ENCODE data around the gene PLSCR1. TPM values are rescaled to one million over a fixed set of nuclear protein-coding genes. Genes with fewer than 3 reads are reported as not detected.

Gene PLSCR1
- total RNA-seq, 1 donor from 2014 or later, result 12.0 TPM

DNA sequence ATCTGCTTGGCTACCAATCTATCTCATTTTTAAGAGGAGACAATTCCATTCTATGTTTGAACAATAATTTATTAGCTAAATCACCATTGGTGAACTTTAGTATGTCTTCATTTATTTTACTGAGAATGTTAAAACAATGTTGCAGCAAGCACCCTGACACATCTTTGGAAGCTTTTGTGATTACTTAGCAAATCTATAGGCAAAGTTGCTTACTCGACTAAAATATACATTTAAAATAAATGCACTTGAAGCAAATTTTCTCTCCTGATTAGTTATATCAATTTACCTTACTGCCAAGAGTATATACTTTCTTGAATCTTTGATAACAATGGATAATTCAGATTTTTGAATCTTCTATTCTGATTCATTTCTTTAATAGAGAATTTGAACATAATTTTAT lies 29.8 kb upstream of the PLSCR1 start:
- no peaks in the 10 kb centered on the region for H3K36me3 ChIP-seq (ENCODE audit: control insufficient read depth in 3 of 3, insufficient read depth in 3 of 3, low read length in 3 of 3)
- no peaks in the 10 kb centered on the region for H3K4me1 ChIP-seq (ENCODE audit: control insufficient read depth in 3 of 3, insufficient read depth in 3 of 3, low read length in 3 of 3)
- no peak overlapping the region for H3K4me3 ChIP-seq (ENCODE audit: low read length in 3 of 3)
- H3K27me3 ChIP-seq (ENCODE audit: control insufficient read depth in 3 of 3, insufficient read depth in 3 of 3, low read length in 3 of 3), result no peaks in the 10 kb centered on the region
- H3K9me3 ChIP-seq (ENCODE audit: control insufficient read depth in 3 of 3, low read length in 3 of 3), result no peaks in the 10 kb centered on the region
- no peak overlapping the region for H3K9ac ChIP-seq (ENCODE audit: low read depth in 1 of 3, low read length in 3 of 3)
- no peak overlapping the region for H3K27ac ChIP-seq (ENCODE audit: low read depth, low read length)

DNA sequence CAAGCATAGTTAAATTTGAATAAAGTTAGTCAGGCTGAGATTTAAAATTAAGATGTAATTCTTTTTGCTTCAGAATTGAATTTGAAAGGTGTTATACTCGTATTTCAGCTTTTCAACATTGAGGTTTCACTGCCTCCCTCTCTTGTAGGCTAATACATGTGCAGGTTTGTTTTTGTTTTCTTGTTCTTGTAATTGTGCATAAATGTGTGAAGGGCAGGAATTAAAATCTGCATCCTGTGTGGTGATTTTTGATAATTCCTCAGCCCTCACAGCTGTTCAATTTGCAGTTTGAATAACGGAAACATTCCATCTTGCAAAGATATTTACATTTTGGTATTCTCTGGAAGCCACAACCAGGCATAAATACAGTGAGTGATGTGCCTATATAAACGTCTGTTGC lies 24.9 kb upstream of the PLSCR1 start:
- Histone ChIP-seq H3K27ac (ENCODE audit: low read depth, low read length) (no peak overlapping the region), H3K27me3 (ENCODE audit: control insufficient read depth in 3 of 3, insufficient read depth in 3 of 3, low read length in 3 of 3) (no peaks in the 10 kb centered on the region), H3K9me3 (ENCODE audit: control insufficient read depth in 3 of 3, low read length in 3 of 3) (no peaks in the 10 kb centered on the region), H3K4me1 (ENCODE audit: control insufficient read depth in 3 of 3, insufficient read depth in 3 of 3, low read length in 3 of 3) (no peaks in the 10 kb centered on the region), H3K9ac (ENCODE audit: low read depth in 1 of 3, low read length in 3 of 3) (no peak overlapping the region), H3K36me3 (ENCODE audit: control insufficient read depth in 3 of 3, insufficient read depth in 3 of 3, low read length in 3 of 3) (no peaks in the 10 kb centered on the region), H3K4me3 (ENCODE audit: low read length in 3 of 3) (no peak overlapping the region)

DNA sequence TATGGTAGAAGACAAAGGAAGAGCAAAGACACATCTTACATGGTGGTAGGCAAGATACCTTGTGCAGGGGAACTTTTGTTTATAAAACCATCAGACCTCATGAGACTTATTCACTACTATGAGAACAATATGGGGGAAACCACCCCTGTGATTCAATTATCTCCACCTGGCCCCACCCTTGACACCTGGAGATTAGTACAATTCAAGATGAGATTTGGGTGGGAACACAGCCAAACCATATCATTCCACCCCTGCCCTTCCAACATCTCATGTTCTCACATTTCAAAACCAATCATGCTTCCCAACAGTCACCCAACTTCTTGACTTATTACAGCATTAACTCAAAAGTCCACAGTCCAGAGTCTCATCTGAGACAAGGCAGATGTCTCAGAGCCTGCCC lies 21.7 kb upstream of the PLSCR1 start:
- Histone ChIP-seq H3K27ac (ENCODE audit: low read depth, low read length) (no peak overlapping the region), H3K9ac (ENCODE audit: low read depth in 1 of 3, low read length in 3 of 3) (no peak overlapping the region), H3K9me3 (ENCODE audit: control insufficient read depth in 3 of 3, low read length in 3 of 3) (no peaks in the 10 kb centered on the region), H3K27me3 (ENCODE audit: control insufficient read depth in 3 of 3, insufficient read depth in 3 of 3, low read length in 3 of 3) (no peaks in the 10 kb centered on the region), H3K4me3 (ENCODE audit: low read length in 3 of 3) (no peak overlapping the region), H3K4me1 (ENCODE audit: control insufficient read depth in 3 of 3, insufficient read depth in 3 of 3, low read length in 3 of 3) (no peaks in the 10 kb centered on the region), H3K36me3 (ENCODE audit: control insufficient read depth in 3 of 3, insufficient read depth in 3 of 3, low read length in 3 of 3) (no peaks in the 10 kb centered on the region)

DNA sequence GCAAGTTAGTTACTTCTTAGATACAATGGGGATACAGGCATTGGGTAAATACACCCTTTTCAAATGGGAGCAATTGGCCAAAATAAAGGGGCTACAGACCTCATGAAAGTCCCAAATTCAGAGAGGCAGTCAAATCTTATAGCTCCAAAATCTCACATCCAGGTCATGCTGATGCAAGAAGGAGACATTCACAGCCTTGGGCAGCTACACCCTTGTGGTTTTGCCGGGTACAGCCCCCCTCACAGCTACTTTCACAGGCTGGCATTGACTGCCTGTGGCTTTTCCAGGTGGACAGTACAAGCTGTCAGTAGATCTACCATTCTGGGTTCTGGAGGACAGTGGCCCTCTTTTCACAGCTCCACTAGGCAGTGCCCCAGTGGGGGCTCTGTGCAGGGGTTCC lies 17.5 kb upstream of the PLSCR1 start:
- no peaks in the 10 kb centered on the region for H3K27me3 ChIP-seq (ENCODE audit: control insufficient read depth in 3 of 3, insufficient read depth in 3 of 3, low read length in 3 of 3)
- no peaks in the 10 kb centered on the region for H3K9me3 ChIP-seq (ENCODE audit: control insufficient read depth in 3 of 3, low read length in 3 of 3)
- no peak overlapping the region for H3K27ac ChIP-seq (ENCODE audit: low read depth, low read length)
- no peaks in the 10 kb centered on the region for H3K4me1 ChIP-seq (ENCODE audit: control insufficient read depth in 3 of 3, insufficient read depth in 3 of 3, low read length in 3 of 3)
- H3K4me3 ChIP-seq (ENCODE audit: low read length in 3 of 3), result no peak overlapping the region
- no peak overlapping the region for H3K9ac ChIP-seq (ENCODE audit: low read depth in 1 of 3, low read length in 3 of 3)
- no peaks in the 10 kb centered on the region for H3K36me3 ChIP-seq (ENCODE audit: control insufficient read depth in 3 of 3, insufficient read depth in 3 of 3, low read length in 3 of 3)

DNA sequence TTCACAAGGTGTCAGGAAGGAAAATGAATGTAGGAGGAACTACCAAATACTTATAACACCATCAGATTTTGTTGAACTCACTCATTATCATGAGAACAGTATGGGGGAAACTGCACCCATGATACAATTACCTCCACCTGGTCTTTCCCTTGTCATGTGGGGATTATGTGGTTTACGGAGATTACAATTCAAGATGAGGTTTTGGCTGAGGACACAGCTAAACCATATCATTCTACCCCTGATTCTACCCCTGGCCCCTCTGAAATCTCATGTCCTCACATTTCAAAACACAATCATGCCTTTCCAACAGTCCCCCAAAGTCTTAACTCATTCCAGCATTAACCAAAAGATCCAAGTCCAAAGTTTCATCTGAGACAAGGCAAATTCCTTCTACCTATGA lies 17.1 kb upstream of the PLSCR1 start:
- Histone ChIP-seq H3K27me3 (ENCODE audit: control insufficient read depth in 3 of 3, insufficient read depth in 3 of 3, low read length in 3 of 3) (no peaks in the 10 kb centered on the region), H3K27ac (ENCODE audit: low read depth, low read length) (no peak overlapping the region), H3K4me1 (ENCODE audit: control insufficient read depth in 3 of 3, insufficient read depth in 3 of 3, low read length in 3 of 3) (no peaks in the 10 kb centered on the region), H3K9ac (ENCODE audit: low read depth in 1 of 3, low read length in 3 of 3) (no peak overlapping the region), H3K9me3 (ENCODE audit: control insufficient read depth in 3 of 3, low read length in 3 of 3) (no peaks in the 10 kb centered on the region), H3K36me3 (ENCODE audit: control insufficient read depth in 3 of 3, insufficient read depth in 3 of 3, low read length in 3 of 3) (no peaks in the 10 kb centered on the region), H3K4me3 (ENCODE audit: low read length in 3 of 3) (no peak overlapping the region)

DNA sequence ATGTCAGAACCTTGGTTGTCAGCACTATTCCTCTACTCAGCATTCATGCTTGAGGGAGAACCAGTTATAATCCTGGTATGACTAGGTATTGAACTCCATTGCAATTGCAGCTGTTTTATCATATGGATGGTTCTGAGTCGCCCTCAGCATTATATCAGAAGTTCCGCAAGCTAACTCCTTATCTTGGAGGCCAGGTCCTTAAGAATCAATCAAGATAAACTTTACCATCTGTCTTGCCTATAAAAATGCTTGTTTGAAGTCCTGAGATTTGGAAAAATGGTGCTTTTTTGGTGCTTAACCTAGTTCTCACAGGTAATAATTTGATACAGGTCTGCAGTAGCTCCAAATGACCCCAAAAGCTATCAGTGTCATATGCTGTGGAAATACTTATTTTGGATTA lies 16.3 kb upstream of the PLSCR1 start:
- Histone ChIP-seq H3K27me3 (ENCODE audit: control insufficient read depth in 3 of 3, insufficient read depth in 3 of 3, low read length in 3 of 3) (no peaks in the 10 kb centered on the region), H3K36me3 (ENCODE audit: control insufficient read depth in 3 of 3, insufficient read depth in 3 of 3, low read length in 3 of 3) (no peaks in the 10 kb centered on the region)

DNA sequence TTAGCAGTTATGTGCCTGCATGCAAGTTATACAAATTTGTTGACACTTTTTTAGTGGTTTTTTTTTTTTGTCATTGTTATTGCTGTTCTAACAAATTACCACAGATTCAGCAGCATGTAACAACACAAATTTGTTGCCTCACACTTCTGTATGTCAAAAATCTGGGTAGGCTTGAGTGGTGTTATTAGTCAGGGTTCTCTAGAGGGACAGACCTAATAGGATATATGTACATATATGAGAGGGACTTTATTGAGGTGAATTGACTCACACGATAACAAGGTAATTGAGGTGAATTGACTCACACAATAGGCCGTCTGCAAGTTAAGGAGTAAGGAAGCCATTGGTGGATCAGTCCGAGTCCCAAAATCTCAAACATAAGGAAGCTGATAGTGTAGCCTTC lies 15.0 kb upstream of the PLSCR1 start:
- H3K4me3 ChIP-seq (ENCODE audit: low read length in 3 of 3), result no peak overlapping the region
- no peaks in the 10 kb centered on the region for H3K4me1 ChIP-seq (ENCODE audit: control insufficient read depth in 3 of 3, insufficient read depth in 3 of 3, low read length in 3 of 3)
- H3K27ac ChIP-seq (ENCODE audit: low read depth, low read length), result no peak overlapping the region
- no peak overlapping the region for H3K9ac ChIP-seq (ENCODE audit: low read depth in 1 of 3, low read length in 3 of 3)
- H3K9me3 ChIP-seq (ENCODE audit: control insufficient read depth in 3 of 3, low read length in 3 of 3), result no peaks in the 10 kb centered on the region
- H3K36me3 ChIP-seq (ENCODE audit: control insufficient read depth in 3 of 3, insufficient read depth in 3 of 3, low read length in 3 of 3), result no peaks in the 10 kb centered on the region
- no peaks in the 10 kb centered on the region for H3K27me3 ChIP-seq (ENCODE audit: control insufficient read depth in 3 of 3, insufficient read depth in 3 of 3, low read length in 3 of 3)

More for the DNA sequence above, 16.3 kb upstream of the PLSCR1 start:
- Histone ChIP-seq H3K4me3 (ENCODE audit: low read length in 3 of 3) (no peak overlapping the region), H3K4me1 (ENCODE audit: control insufficient read depth in 3 of 3, insufficient read depth in 3 of 3, low read length in 3 of 3) (no peaks in the 10 kb centered on the region), H3K9ac (ENCODE audit: low read depth in 1 of 3, low read length in 3 of 3) (no peak overlapping the region), H3K27ac (ENCODE audit: low read depth, low read length) (no peak overlapping the region), H3K9me3 (ENCODE audit: control insufficient read depth in 3 of 3, low read length in 3 of 3) (no peaks in the 10 kb centered on the region)

DNA sequence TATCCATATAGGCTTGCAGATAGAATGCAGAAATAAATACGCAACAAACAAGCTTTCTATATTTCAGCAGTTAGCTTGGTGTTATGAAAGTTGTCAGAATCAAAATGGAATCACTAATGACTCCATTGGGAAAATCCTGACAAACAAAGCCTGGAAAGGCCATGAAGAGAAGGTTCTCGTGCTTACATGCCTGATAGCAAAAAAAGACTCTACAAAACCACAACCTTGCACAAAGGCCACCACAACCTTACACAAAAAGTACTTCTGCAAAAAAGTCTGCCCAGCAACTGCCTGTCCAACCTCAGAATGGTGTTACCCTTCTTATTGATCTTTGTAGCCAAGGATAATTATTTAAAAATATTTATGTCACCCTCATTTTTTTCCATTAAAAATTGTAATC lies 14.4 kb upstream of the PLSCR1 start:
- Histone ChIP-seq H3K9me3 (ENCODE audit: control insufficient read depth in 3 of 3, low read length in 3 of 3) (no peaks in the 10 kb centered on the region), H3K36me3 (ENCODE audit: control insufficient read depth in 3 of 3, insufficient read depth in 3 of 3, low read length in 3 of 3) (no peaks in the 10 kb centered on the region), H3K27ac (ENCODE audit: low read depth, low read length) (no peak overlapping the region), H3K9ac (ENCODE audit: low read depth in 1 of 3, low read length in 3 of 3) (no peak overlapping the region), H3K27me3 (ENCODE audit: control insufficient read depth in 3 of 3, insufficient read depth in 3 of 3, low read length in 3 of 3) (no peaks in the 10 kb centered on the region), H3K4me3 (ENCODE audit: low read length in 3 of 3) (no peak overlapping the region), H3K4me1 (ENCODE audit: control insufficient read depth in 3 of 3, insufficient read depth in 3 of 3, low read length in 3 of 3) (no peaks in the 10 kb centered on the region)

DNA sequence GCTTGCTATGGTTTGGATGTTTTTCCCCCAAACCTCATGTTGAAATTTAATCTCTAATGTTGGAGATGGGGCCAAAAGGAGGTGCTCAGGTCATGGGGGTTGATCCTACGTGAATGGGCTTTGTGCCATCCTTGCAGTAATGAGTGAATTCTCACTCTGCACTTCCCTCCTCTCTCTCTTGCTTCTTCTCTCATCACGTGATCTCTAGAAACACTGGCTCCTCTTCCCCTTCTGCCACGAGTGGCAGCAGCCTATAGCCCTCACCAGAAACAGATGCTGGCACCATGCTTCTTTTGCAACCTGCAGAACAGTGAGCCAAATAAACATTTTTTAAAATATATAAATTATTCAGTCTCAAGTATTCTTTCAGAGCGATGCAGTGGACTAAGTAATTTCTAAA lies 13.3 kb upstream of the PLSCR1 start:
- Histone ChIP-seq H3K36me3 (ENCODE audit: control insufficient read depth in 3 of 3, insufficient read depth in 3 of 3, low read length in 3 of 3) (no peaks in the 10 kb centered on the region), H3K9me3 (ENCODE audit: control insufficient read depth in 3 of 3, low read length in 3 of 3) (no peaks in the 10 kb centered on the region), H3K4me3 (ENCODE audit: low read length in 3 of 3) (no peak overlapping the region), H3K27ac (ENCODE audit: low read depth, low read length) (no peak overlapping the region), H3K4me1 (ENCODE audit: control insufficient read depth in 3 of 3, insufficient read depth in 3 of 3, low read length in 3 of 3) (no peaks in the 10 kb centered on the region), H3K27me3 (ENCODE audit: control insufficient read depth in 3 of 3, insufficient read depth in 3 of 3, low read length in 3 of 3) (no peaks in the 10 kb centered on the region), H3K9ac (ENCODE audit: low read depth in 1 of 3, low read length in 3 of 3) (no peak overlapping the region)

DNA sequence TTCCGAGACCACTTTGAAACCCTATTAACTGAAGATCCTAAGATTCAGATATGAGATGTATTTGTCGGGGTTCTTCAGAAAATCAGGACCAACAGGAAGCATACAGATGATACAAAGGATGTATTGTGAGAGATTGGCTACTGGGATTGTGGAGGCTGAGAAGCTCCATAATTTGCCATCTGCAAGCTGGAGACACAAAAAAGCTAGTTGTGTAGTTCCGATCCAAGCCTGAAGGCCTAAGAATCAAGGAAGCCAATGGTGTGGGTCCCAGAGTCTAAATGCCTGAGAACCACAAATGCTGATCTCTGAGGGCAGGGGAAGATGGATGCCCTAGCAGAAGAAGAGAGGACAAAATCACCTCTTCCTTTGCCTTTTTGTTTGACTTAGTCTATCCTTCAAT lies 10.9 kb upstream of the PLSCR1 start:
- H3K36me3 ChIP-seq (ENCODE audit: control insufficient read depth in 3 of 3, insufficient read depth in 3 of 3, low read length in 3 of 3), result no peaks in the 10 kb centered on the region
- no peaks in the 10 kb centered on the region for H3K9me3 ChIP-seq (ENCODE audit: control insufficient read depth in 3 of 3, low read length in 3 of 3)
- H3K9ac ChIP-seq (ENCODE audit: low read depth in 1 of 3, low read length in 3 of 3), result no peak overlapping the region
- no peak overlapping the region for H3K4me3 ChIP-seq (ENCODE audit: low read length in 3 of 3)
- no peaks in the 10 kb centered on the region for H3K27me3 ChIP-seq (ENCODE audit: control insufficient read depth in 3 of 3, insufficient read depth in 3 of 3, low read length in 3 of 3)
- no peaks in the 10 kb centered on the region for H3K4me1 ChIP-seq (ENCODE audit: control insufficient read depth in 3 of 3, insufficient read depth in 3 of 3, low read length in 3 of 3)
- H3K27ac ChIP-seq (ENCODE audit: low read depth, low read length), result no peak overlapping the region

DNA sequence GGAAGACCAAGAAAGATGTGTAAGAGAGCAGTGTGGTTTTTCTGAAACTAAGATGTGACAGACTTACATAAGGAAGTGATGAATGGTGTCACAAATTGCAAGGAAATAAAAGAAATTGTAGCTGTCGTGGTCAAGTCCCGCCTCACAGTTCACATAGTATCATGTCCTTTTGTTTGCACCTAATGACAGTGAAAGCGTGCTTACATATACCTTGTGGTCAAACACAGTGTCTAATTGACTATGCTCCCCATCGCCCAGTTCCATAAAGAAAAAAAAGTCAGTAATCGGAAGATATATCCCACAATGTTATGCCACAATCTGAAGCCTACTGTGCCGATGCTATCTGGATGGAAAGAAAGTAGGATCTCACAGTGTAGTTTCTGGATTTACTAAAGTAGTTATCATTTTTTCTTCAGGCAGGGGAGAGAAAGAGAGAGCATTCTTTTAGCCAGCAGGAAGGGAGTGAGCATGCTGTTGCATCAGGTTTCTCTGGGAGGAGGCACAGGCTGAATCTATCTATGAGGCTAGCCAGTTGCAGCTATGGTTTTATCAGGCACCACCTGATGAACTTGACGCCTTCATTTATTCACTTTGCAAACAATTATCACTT lies 9.8 kb upstream of the PLSCR1 start:
- no peaks in the 10 kb centered on the region for H3K9me3 ChIP-seq (ENCODE audit: control insufficient read depth in 3 of 3, low read length in 3 of 3)
- H3K9ac ChIP-seq (ENCODE audit: low read depth in 1 of 3, low read length in 3 of 3), result no peak overlapping the region
- H3K4me3 ChIP-seq (ENCODE audit: low read length in 3 of 3), result no peak overlapping the region
- H3K4me1 ChIP-seq (ENCODE audit: control insufficient read depth in 3 of 3, insufficient read depth in 3 of 3, low read length in 3 of 3), result no peaks in the 10 kb centered on the region
- H3K27me3 ChIP-seq (ENCODE audit: control insufficient read depth in 3 of 3, insufficient read depth in 3 of 3, low read length in 3 of 3), result no peaks in the 10 kb centered on the region
- no peaks in the 10 kb centered on the region for H3K36me3 ChIP-seq (ENCODE audit: control insufficient read depth in 3 of 3, insufficient read depth in 3 of 3, low read length in 3 of 3)
- H3K27ac ChIP-seq (ENCODE audit: low read depth, low read length), result no peak overlapping the region

All from skeletal muscle tissue (tissue), 4 donors.